ENCODE data around the gene CPNE5. TPM values are rescaled to one million over a fixed set of nuclear protein-coding genes. Genes with fewer than 3 reads are reported as not detected.

The CPNE5 gene
- total RNA-seq, 4 donors from 2014 or later = 0.23 to 1.1 (median 0.81) TPM; not detected in 1

GRCh38 chr6:36731622-36732310, 107.5 kb downstream of the CPNE5 start:
- TF ChIP-seq POLR2A (IDR thresholded peaks at IDR 0.05) (no peak), CTCF (IDR thresholded peaks at IDR 0.05) (no peak)
- intact Hi-C loops (cut with DNase I; ENCODE audit: low total_unique reads) = no loop called here
- DNase-seq (ENCODE audit: low spot score in 2 of 2) = no peak
- no peak overlapping the region for H3K4me3 ChIP-seq (ENCODE audit: low read depth, poor library complexity, severe bottlenecking)
- 90% methylated on average over 12 of the region's 12 CpGs for WGBS, 2 donors

- WGBS, 2 donors = 87 to 89% methylated on average over 11 to 15 of the region's 15 CpGs
- intact Hi-C loops (cut with DNase I; ENCODE audit: low total_unique reads) = no loop called here
- no peak overlapping the region for H3K4me3 ChIP-seq (ENCODE audit: low read depth, poor library complexity, severe bottlenecking)
- TF ChIP-seq CTCF (IDR thresholded peaks at IDR 0.05) = no peak
- no peak for DNase-seq (ENCODE audit: low spot score in 2 of 2)
Observed at GRCh38 chr6:36730424-36731380, 108.5 kb downstream of the CPNE5 start.

GRCh38 chr6:36729161-36729524, 110.1 kb downstream of the CPNE5 start:
- intact Hi-C loops (cut with DNase I; ENCODE audit: low total_unique reads) = no loop called here
- 30 to 34% methylated on average over 3 of the region's 3 CpGs for WGBS, 2 donors
- TF ChIP-seq POLR2A (IDR thresholded peaks at IDR 0.05) (no peak), CTCF (IDR thresholded peaks at IDR 0.05) (no peak)
- no peak for DNase-seq (ENCODE audit: low spot score in 2 of 2)
- H3K4me3 ChIP-seq (ENCODE audit: low read depth, poor library complexity, severe bottlenecking) = no peak overlapping the region

- no peak overlapping the region for H3K4me3 ChIP-seq (ENCODE audit: low read depth, poor library complexity, severe bottlenecking)
- intact Hi-C loops (cut with DNase I; ENCODE audit: low total_unique reads) = no loop called here
- TF ChIP-seq POLR2A (IDR thresholded peaks at IDR 0.05) (no peak), CTCF (IDR thresholded peaks at IDR 0.05) (no peak)
- 78 to 83% methylated on average over 11 of the region's 11 CpGs for WGBS, 2 donors
- DNase-seq (ENCODE audit: low spot score in 2 of 2) = no peak
Observed at GRCh38 chr6:36728289-36729160, 110.7 kb downstream of the CPNE5 start.

- WGBS, 2 donors = 40 to 75% methylated on average over 1 to 7 of the region's 7 CpGs
- no peak for TF ChIP-seq CTCF (IDR thresholded peaks at IDR 0.05)
- TF ChIP-seq POLR2A (IDR thresholded peaks at IDR 0.05) = no peak
- DNase-seq (ENCODE audit: low spot score in 2 of 2) = no peak
- no peak overlapping the region for H3K4me3 ChIP-seq (ENCODE audit: low read depth, poor library complexity, severe bottlenecking)
- intact Hi-C loops (cut with DNase I; ENCODE audit: low total_unique reads) = no loop called here
Observed at GRCh38 chr6:36727505-36728021, 111.7 kb downstream of the CPNE5 start.
